Neural cell (in vitro differentiated cells): Measurements from ENCODE around the gene SHQ1.
A peak's percentile ranks its signal among the peaks of the same experiment; 100 is the strongest.

Experiments
- EP300 ChIP-seq: fragments of 450-650 bp; conservative IDR thresholded peaks from 2 replicates; pipeline ENCODE4 v1.6.1; 2014; ENCODE audit warnings: antibody characterized with exemption, mild to moderate bottlenecking, moderate library complexity; ENCODE audit not compliant: poor library complexity, severe bottlenecking
- EZH2 ChIP-seq: fragments of 200-600, 300-800 bp; shearing (Covaris generic), sonication (generic); IDR thresholded peaks from 2 replicates; pipeline ENCODE4 v1.6.1; 2014; ENCODE audit warnings: antibody characterized with exemption, low read length, borderline replicate concordance, mild to moderate bottlenecking; ENCODE audit not compliant: insufficient read depth, poor library complexity, severe bottlenecking
- POLR2AphosphoS5 ChIP-seq: IDR thresholded peaks from 2 replicates; pipeline ENCODE4 v1.6.1; 2012
- RAD21 ChIP-seq: fragments of 450-650 bp; conservative IDR thresholded peaks from 2 replicates; pipeline ENCODE4 v1.6.1; 2014; ENCODE audit warnings: antibody characterized with exemption, mild to moderate bottlenecking, moderate library complexity
- TF ChIP-seq, protein P1 (sequence below): fragments of 450-650 bp; IDR thresholded peaks from 2 replicates; pipeline ENCODE4 v1.5.1; 2014; ENCODE audit warnings: antibody characterized with exemption, mild to moderate bottlenecking, moderate library complexity; ENCODE audit not compliant: poor library complexity, severe bottlenecking

DNA sequence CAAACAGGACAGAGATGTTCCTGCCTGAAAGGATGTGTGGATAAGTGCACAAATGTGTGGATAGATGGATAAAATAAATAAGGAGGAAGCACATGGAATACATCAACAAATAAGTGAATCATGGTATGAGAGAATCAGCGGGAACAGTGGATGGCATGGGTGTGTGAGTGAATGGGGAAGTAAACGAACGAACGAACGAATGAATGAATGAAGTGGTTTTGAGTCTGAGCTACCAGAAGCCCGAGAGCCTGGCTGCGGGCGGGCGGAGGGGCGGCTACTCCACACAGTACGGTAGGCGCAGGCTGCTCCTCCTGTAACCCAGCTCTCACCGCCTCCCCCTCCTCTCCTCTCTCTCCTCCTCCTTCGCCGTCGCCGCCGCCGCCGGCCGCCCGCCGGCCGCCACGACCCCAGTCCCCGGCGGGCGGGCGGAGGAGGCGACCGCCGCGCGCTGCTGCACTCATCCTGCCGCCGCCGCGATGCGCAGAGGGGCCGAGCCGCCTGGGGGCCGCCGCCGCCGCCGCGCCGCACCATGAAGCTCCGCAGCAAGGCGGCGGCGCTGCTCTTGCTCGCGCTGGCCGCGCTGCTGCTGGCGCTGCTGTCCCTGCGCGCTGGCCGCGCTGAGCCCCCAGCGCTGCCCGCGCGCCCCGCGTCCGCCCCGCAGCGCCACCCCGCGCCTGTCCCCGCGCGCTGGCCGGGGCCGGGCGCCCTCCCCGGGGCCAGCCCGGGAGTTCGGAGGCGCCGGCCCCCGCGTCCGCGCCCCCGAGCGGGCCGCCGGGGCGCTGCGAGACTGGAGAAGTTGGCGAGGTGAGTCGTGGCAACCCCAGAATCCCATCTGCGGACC lies 39.7 kb upstream of the SHQ1 start, which contains the start of gene GXYLT2:
- TF ChIP-seq EP300 (peak; percentile 31), EZH2 (no peak), POLR2AphosphoS5 (no peak), RAD21 (no peak)
- TF ChIP-seq, protein P1, sequence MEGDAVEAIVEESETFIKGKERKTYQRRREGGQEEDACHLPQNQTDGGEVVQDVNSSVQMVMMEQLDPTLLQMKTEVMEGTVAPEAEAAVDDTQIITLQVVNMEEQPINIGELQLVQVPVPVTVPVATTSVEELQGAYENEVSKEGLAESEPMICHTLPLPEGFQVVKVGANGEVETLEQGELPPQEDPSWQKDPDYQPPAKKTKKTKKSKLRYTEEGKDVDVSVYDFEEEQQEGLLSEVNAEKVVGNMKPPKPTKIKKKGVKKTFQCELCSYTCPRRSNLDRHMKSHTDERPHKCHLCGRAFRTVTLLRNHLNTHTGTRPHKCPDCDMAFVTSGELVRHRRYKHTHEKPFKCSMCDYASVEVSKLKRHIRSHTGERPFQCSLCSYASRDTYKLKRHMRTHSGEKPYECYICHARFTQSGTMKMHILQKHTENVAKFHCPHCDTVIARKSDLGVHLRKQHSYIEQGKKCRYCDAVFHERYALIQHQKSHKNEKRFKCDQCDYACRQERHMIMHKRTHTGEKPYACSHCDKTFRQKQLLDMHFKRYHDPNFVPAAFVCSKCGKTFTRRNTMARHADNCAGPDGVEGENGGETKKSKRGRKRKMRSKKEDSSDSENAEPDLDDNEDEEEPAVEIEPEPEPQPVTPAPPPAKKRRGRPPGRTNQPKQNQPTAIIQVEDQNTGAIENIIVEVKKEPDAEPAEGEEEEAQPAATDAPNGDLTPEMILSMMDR = no peak
